Ovary (tissue), 10 donors: ENCODE data around the gene MUSTN1. TPM values are rescaled to one million over a fixed set of nuclear protein-coding genes. Genes with fewer than 3 reads are reported as not detected.

Experiments
- DNase-seq, 5 donors: peaks; one replicate each; pipeline ENCODE4 v3.0.0-alpha.2; 2019 to 2020
- H3K27ac ChIP-seq, 2 donors: fragments of 200-600 bp; one replicate each; pipeline versions ENCODE4 v1.5.1 to v1.8.0; 2019 to 2022
- H3K27me3 ChIP-seq: fragments of 200-600 bp; one replicate; pipeline ENCODE4 v1.8.0; 2022
- H3K36me3 ChIP-seq: fragments of 200-600 bp; sonication (generic); one replicate; pipeline ENCODE4 v1.5.1; 2019
- H3K4me1 ChIP-seq: one replicate; pipeline ENCODE4 v1.8.1; 2013; ENCODE audit warnings: mild to moderate bottlenecking, moderate library complexity; ENCODE audit not compliant: insufficient read depth
- H3K4me3 ChIP-seq: fragments of 200-600 bp; sonication (generic); one replicate; pipeline ENCODE4 v1.5.1; 2017
- H3K9me3 ChIP-seq, 2 donors: fragments of 200-600 bp in 1 of 2; sonication (generic) in 1 of 2; one replicate each; pipeline versions ENCODE4 v1.5.1 to v1.8.1; 2013 to 2019; ENCODE audit warnings: mild to moderate bottlenecking in 1 of 2, moderate library complexity in 1 of 2
- EP300 ChIP-seq: sonication (generic); formaldehyde crosslinking; IDR thresholded peaks from one replicate; pipeline ENCODE4 v1.6.1; 2017; ENCODE audit warnings: antibody characterized with exemption
- POLR2A ChIP-seq: fragments of 450-650 bp; IDR thresholded peaks from one replicate; pipeline ENCODE4 v1.6.1; 2017; ENCODE audit warnings: antibody characterized with exemption, mild to moderate bottlenecking, moderate library complexity
- WGBS, 3 donors: extraction: QIAGEN DNeasy Blood & Tissue Kit in 1 of 3; methylation state at CpG; one replicate each; pipeline versions ENCODE4 v1.1.5 to v1.1.7; 2013 to 2017; 5-methylcytosine and 5-hydroxymethylcytosine counted together
- intact Hi-C, 4 donors: fragments of 100-400 bp; cut with DNase I; formaldehyde crosslinking; loops; one replicate each; pipeline versions ENCODE4 v1.11.0 to v1.15.1; 2022 to 2023
- long read RNA-seq, 3 donors: library from polyadenylated mRNA in 2 of 3; unstranded in 2 of 3; transcript quantifications; one replicate each; pipeline ENCODE4 v2.0.0 and lab custom pipeline, GENCODE V29; 2021 to 2026
- polyA plus RNA-seq, 2 donors: library from polyadenylated mRNA; stranded (reverse); fragments of 200-250 nt in 1 of 2; fragments of 350-450 nt in 1 of 2; fragmentation: Illumina TruSeq in 1 of 2; extraction: RNeasy Lipid Tissue Mini Kit (QIAGEN cat#74804) in 1 of 2; gene quantifications; one replicate each; pipeline ENCODE4 v1.2.3, GENCODE V29; 2013 to 2014
- total RNA-seq, 7 donors: library from RNA; depleted of rRNA in 2 of 7; stranded (reverse); fragments of >200 nt in 2 of 7; fragmentation: NEBNext Ultra II Directional in 3 of 7; extraction: Animal tissue kit (Norgen Biotek cat#: 25700) in 3 of 7; gene quantifications; one replicate each; pipeline versions ENCODE4 v1.1.0 to v1.2.4, GENCODE V29; 2016 to 2023
- TF ChIP-seq, protein P1 (sequence below), 3 donors: fragments of 450-650 bp in 2 of 3; fragments of 200-600 bp in 1 of 3; IDR thresholded peaks; one replicate each; pipeline versions ENCODE4 v1.5.1 to v1.8.0; 2016 to 2022; ENCODE audit warnings: antibody characterized with exemption in 3 of 3, mild to moderate bottlenecking in 1 of 3
- donor health status: DM: no; HTN: no; CAD: no; lungs with moderate emphysema.
- donor health status: DM: no; HTN: no; CAD: no.
- donor health status: Bipolar disorder and iron deficiency.
- donor health status: DM: yes; HTN: yes; CAD: no.
- donor health status: DM: no; HTN: no; CAD: no.
- donor health status: DM: yes; HTN: yes; CAD: no.

MUSTN1 gene
- total RNA-seq (10 to 100 TPM in 1 of 7 donors, 1 to 10 TPM in 6; 2.2 to 14.3 (median 5.9) TPM), polyA plus RNA-seq (10 to 100 TPM; 12.1 to 30.0 TPM)
- long read RNA-seq, donor 1, partial matches to known transcripts: 0 of 1 reads
- long read RNA-seq, donor 1, other reads (novel, unspliced or antisense): 0 of 1 reads
- long read RNA-seq, donor 2, transcript MUSTN1-201 (3 exons, 721 nt): major isoform, 6 of 6 reads
- long read RNA-seq, donor 2, partial matches to known transcripts: 0 of 6 reads
- long read RNA-seq, donor 2, other reads (novel, unspliced or antisense): 0 of 6 reads
- long read RNA-seq, donor 3, partial matches to known transcripts: 0 of 1 reads
- long read RNA-seq, donor 3, other reads (novel, unspliced or antisense): 0 of 1 reads

- Histone ChIP-seq H3K27me3 (no peaks in the 10 kb centered on the region), H3K9me3 (no peaks in the 10 kb centered on the region), H3K36me3 (no peaks in the 10 kb centered on the region), H3K27ac (no peak within 1 kb of the TSS), H3K4me3 (no peak within 1 kb of the TSS), H3K4me1 (peaks cover 7% of the 10 kb centered on the region)
- WGBS, 3 donors: 25 to 33% (median 25%) methylated on average over 11 of the region's 11 CpGs
- DNase-seq: peak in 2 of 5 donors; percentile 30 to 46
- no peak for TF ChIP-seq POLR2A
- TF ChIP-seq, protein P1, sequence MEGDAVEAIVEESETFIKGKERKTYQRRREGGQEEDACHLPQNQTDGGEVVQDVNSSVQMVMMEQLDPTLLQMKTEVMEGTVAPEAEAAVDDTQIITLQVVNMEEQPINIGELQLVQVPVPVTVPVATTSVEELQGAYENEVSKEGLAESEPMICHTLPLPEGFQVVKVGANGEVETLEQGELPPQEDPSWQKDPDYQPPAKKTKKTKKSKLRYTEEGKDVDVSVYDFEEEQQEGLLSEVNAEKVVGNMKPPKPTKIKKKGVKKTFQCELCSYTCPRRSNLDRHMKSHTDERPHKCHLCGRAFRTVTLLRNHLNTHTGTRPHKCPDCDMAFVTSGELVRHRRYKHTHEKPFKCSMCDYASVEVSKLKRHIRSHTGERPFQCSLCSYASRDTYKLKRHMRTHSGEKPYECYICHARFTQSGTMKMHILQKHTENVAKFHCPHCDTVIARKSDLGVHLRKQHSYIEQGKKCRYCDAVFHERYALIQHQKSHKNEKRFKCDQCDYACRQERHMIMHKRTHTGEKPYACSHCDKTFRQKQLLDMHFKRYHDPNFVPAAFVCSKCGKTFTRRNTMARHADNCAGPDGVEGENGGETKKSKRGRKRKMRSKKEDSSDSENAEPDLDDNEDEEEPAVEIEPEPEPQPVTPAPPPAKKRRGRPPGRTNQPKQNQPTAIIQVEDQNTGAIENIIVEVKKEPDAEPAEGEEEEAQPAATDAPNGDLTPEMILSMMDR (IDR thresholded peaks at IDR 0.05): no peak
- TF ChIP-seq EP300: no peak
- intact Hi-C loops: no loop called here
Observed at GRCh38 chr3:52834871-52835501, at the start of gene MUSTN1. Gene MUSTN1, minus strand, starts transcription at chr3:52835019. Its CDS starts 71 bp downstream, at chr3:52834948.

- 90 to 94% (median 91%) methylated on average over 4 of the region's 4 CpGs for WGBS, 3 donors
- Histone ChIP-seq H3K9me3 (no peaks in the 10 kb centered on the region), H3K4me3 (no peak overlapping the region), H3K4me1 (peaks cover 1% of the 10 kb centered on the region), H3K36me3 (no peaks in the 10 kb centered on the region), H3K27ac (no peak overlapping the region), H3K27me3 (no peaks in the 10 kb centered on the region)
- no peak for TF ChIP-seq POLR2A
- TF ChIP-seq, protein P1 (IDR thresholded peaks at IDR 0.05): no peak
- no peak for TF ChIP-seq EP300
- no peak for DNase-seq
- intact Hi-C loops: no loop called here
Observed at GRCh38 chr3:52882377-52882776, 47.6 kb upstream of the MUSTN1 start.

GRCh38 chr3:52881871-52882270, 47.1 kb upstream of the MUSTN1 start:
- DNase-seq: no peak
- 78 to 90% (median 87%) methylated on average over 4 of the region's 4 CpGs for WGBS, 3 donors
- intact Hi-C loops: no loop called here

GRCh38 chr3:52880474-52880873, 45.7 kb upstream of the MUSTN1 start:
- intact Hi-C loops: no loop called here
- Histone ChIP-seq H3K9me3 (no peaks in the 10 kb centered on the region), H3K27ac (no peak overlapping the region), H3K36me3 (no peaks in the 10 kb centered on the region), H3K4me1 (peaks cover 3% of the 10 kb centered on the region), H3K27me3 (no peaks in the 10 kb centered on the region), H3K4me3 (no peak overlapping the region)
- DNase-seq: no peak
- 88 to 90% (median 89%) methylated on average over 3 of the region's 3 CpGs for WGBS, 3 donors
- TF ChIP-seq EP300 (no peak), POLR2A (no peak)
- TF ChIP-seq, protein P1 (IDR thresholded peaks at IDR 0.05): no peak

More at GRCh38 chr3:52881871-52882270, 47.1 kb upstream of the MUSTN1 start:
- no peaks in the 10 kb centered on the region for H3K9me3 ChIP-seq
- H3K27me3 ChIP-seq: no peaks in the 10 kb centered on the region
- no peaks in the 10 kb centered on the region for H3K36me3 ChIP-seq
- H3K4me1 ChIP-seq: peaks cover 1% of the 10 kb centered on the region
- TF ChIP-seq, protein P1 (IDR thresholded peaks at IDR 0.05): no peak
- TF ChIP-seq POLR2A (no peak), EP300 (no peak)
- no peak overlapping the region for H3K27ac ChIP-seq
- no peak overlapping the region for H3K4me3 ChIP-seq
